RPMI7951 (cell line): ENCODE results near the gene NEURL1B. TPM values are rescaled to one million over a fixed set of nuclear protein-coding genes. Genes with fewer than 3 reads are reported as not detected.
A peak's percentile ranks its signal among the peaks of the same experiment; 100 is the strongest.
"Not testable (repeated sequence)": the region's sequence is repeated elsewhere in the genome, so short reads cannot be mapped to it uniquely, and the experiment has no call there.

Source experiments
- DNase-seq: peaks from one replicate; pipeline ENCODE4 v3.0.0-alpha.2; 2012; ENCODE audit warnings: low read depth
- total RNA-seq: library from RNA; depleted of rRNA; stranded (reverse); fragments of >200 nt; shearing (Covaris generic); gene quantifications from 2 replicates; pipeline ENCODE4 v1.2.3, GENCODE V29; 2014; rRNA removed

Gene NEURL1B, protein sequence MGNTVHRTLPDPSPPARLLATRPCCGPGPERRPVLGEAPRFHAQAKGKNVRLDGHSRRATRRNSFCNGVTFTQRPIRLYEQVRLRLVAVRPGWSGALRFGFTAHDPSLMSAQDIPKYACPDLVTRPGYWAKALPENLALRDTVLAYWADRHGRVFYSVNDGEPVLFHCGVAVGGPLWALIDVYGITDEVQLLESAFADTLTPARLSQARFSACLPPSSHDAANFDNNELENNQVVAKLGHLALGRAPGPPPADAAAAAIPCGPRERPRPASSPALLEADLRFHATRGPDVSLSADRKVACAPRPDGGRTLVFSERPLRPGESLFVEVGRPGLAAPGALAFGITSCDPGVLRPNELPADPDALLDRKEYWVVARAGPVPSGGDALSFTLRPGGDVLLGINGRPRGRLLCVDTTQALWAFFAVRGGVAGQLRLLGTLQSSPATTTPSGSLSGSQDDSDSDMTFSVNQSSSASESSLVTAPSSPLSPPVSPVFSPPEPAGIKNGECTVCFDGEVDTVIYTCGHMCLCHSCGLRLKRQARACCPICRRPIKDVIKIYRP
- total RNA-seq, result 3.8 and 5.9 TPM in 2 replicates

DNA sequence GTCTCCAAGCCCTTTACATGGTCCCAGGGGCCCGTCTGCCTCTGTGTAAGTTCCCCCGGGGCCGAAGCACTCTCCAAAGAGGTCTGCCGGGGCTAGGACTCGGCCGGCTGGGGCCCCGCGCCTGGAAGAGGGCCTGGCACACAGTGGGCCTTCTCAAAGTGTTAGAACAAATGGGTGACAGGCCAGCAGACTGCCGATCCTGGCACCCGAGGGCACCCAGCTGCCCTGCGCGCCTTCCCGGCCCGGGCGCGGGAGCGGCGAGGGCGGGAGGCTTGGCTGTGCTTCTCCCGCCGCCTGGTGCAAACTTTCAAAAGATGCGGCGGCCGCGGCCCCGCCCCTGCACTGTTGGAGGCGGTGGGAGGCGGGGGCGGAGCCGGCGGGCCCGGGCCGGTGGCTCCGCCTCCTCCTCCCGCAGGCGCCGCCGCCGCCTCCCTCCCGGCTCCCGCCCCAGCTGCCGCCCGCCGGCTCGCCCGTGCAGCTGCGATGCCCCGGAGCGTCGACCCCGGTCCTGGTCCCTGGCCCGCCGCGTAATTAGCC, at the start of gene NEURL1B:
TSS of gene NEURL1B (plus strand) at position 442 of the 537 bp plus-strand sequence. CDS start 144 bp downstream, outside the sequence.
- DNase-seq, result peak; percentile 73

DNA sequence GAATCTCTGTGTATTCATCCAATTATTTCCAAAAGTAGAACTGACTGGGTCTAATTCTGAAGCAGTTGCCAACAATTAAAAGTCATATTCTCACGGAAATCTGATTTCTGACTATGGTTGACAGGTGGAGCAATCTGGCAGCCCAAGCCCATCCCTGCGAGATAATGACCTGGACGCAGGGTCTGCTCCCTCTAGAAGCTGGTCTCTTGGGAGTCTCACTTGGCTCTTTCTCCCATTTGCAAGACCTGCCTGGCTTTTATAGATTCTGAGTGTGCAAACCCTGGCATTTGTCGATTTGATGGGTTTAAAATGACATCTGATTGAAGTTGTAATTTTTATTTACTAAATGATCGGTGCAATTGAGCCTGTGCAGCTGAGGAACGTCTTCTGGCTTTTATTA, 49.4 kb upstream of the NEURL1B start:
- no peak for DNase-seq

DNA sequence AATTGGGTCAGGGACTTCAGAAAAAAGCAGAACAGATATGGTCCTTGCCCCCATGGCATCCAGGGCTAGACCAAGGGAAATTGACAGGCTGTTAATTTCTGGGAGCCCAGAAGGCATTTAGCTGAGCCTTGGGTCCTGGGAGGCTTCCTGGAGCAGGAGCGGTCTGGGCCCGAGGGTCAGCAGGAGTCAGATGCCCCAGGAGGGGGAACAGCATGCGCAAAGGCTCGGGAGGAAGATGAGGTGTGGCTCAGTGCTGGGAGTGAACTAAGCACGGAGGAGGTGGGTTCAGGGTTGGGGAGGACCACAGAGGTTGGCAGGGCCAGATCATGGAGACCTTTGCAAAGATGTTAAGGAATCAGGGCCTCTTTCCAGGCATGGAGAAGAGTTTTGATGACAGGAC, 48.2 kb upstream of the NEURL1B start:
- no peak for DNase-seq

DNA sequence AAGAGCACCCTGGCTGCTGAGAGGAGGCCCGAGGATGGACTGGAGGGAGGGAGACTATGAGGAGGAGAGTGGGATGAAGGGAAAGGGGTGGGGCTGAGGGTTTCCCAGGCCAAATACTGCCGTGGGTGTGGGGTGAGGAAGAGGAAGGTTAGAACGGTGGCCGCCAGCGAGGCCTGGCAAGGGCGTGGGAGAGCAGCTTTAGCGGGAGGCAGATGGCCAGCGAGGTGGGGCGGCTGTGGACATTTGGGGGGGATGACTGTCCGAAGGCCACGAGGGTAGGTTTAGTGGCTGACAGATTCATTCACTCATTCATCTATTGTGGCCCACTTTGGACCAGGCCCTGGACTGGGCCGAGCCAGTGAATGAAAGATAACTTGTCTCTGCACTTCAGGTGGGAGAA, 47.8 kb upstream of the NEURL1B start:
- no peak for DNase-seq

DNA sequence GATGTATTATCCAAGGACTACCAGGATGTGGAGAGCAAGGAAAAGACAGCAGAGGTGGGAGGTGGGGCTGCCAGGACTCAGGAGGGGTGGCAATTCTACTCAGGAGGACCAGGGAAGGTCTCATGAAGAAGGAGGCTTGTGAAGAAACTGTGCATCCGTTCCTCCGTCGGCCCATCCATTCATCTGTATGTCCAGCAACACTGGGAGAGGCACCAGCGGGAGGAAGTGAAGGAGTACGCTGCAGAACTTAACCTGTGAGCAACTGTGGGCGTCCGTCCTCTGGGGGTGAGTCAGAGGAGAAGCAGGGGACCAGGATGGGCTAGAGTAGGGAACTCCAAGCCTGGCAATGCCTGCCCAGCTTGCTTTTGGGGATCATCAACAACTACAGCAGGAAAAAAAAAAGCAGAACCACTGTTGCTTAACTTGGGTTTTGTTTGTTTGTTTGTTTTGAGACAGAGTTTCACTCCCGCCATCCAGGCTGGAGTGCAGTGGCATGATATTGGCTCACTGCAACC, 47.3 kb upstream of the NEURL1B start:
- no peak for DNase-seq

DNA sequence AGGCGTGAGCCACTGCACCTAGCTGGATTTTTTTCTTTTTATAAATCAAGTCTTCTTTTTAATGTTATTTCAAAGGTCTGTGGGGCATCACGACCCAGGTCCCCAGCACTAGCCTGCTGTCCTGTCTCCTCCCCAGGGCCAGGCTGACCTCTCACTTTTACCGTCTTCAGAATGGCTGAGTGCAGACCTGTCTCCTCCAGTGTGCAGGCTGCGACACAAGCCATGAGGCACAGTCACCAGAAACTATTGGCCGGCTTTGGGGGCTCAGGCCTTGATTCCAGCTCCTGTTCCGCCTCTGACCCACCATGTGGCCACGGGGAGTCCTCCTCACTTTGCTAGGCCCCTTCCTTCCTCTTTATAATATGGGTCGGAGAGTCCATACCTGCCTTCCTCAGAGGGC, 46.6 kb upstream of the NEURL1B start:
- DNase-seq, result no peak

DNA sequence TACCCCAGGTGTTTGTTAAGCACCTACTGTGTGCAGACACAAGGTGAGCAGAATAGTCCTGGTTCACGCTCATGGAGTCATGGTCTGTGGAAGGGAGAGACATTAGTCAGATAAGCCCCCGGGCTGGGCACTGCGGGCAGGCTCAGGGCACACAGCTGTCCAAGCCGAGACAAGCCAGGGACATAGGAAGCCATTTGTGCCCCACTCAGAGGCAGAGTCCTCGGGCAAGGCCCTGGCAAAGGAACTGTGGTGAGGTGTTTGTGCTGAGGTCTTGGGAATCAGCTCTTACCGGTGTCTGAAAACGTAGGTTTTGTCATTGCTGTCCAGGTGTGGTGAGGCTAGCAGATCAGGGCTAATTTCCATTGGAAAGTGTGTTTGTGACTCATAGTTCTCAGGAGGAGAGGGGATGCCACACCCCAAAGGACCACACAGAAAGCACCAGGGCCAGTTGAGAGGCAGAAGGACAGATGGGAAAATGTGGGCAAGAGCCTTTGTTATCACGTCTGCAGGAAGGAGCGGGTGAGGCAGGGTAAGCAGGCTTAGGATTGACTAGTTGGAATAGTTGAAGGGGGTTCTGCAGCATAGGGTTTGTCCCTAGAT, 46.1 kb upstream of the NEURL1B start:
- DNase-seq, result no peak

DNA sequence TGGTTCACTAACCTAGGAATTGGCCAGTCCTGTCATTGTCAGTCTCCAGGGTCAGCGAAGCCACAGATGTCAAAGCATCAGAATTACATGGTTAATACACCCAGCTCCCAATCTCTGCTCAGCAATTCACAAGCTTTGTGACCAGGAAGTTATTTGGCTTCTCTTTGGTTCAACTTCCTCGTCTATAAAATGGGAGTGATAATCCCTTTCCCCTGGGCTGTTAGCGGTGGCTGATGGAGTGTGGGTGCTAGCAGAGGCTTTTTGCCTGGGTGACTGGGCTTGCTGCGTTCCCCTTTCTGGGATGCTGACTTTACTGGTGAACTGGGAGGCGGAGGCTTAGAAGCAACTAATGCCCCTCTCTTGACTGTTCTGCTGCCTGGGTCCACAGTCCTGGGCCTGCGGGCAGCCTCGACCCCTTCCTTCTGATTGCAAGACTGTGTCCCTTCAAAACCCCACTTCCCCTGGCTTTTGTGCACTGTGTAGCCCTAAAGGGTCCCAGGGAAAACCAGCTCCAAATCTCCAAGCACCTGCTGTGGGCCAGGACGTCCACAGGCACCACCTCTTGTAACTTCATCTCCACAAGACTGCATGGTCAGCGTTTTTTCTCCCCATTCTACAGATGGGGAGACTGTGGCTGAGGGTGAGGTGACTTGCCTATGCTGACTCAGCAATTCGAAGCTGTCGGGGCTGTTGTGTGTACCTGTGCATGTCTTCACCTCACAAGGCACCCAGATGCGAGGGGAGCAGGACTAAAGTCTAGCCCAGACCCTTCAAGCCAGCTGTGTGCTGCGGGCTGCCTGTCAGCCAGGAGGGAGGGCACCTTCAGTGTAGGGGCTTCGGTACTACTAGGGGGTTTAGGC, 45.2 kb upstream of the NEURL1B start:
- DNase-seq, result no peak

DNA sequence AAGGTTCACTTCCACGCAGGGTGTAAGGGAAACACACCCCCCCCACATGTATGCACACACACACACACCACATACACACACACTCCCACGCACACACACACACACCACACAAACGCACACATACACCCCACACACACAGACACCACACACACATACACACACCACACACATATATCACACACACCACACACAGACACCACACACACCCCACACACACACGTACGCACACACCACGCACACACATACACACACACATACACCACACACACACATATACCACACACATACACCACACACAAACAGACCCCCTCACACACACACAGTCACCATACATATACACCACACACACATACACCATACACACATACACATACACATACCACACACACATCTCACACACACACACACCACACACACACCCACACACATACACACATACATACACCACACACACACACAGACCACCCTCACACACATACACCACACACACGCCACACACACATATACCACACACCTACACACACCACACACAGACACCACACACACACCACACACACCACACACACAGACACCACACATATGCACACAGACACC, 44.3 kb upstream of the NEURL1B start:
- DNase-seq, result no peak

DNA sequence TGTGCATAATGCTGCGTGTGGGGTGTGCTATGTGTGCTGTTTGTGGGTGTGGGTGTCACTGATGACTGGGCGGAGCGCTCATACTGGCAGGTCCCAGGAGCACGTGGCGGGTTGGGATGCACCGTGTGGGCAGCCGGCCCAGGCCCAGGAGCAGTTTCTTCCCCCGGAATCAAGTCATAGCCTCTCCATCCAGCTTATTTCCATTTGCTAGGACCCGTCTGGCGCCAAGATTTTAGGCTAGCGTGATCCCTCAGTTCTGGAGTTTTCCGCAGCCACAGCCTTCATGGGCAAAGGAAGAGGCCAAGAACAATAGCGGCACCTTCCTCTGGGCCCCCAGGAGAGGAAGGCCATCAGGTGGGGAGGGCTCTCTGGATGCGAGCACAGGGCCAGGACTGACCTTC, 43.3 kb upstream of the NEURL1B start:
- no peak for DNase-seq

DNA sequence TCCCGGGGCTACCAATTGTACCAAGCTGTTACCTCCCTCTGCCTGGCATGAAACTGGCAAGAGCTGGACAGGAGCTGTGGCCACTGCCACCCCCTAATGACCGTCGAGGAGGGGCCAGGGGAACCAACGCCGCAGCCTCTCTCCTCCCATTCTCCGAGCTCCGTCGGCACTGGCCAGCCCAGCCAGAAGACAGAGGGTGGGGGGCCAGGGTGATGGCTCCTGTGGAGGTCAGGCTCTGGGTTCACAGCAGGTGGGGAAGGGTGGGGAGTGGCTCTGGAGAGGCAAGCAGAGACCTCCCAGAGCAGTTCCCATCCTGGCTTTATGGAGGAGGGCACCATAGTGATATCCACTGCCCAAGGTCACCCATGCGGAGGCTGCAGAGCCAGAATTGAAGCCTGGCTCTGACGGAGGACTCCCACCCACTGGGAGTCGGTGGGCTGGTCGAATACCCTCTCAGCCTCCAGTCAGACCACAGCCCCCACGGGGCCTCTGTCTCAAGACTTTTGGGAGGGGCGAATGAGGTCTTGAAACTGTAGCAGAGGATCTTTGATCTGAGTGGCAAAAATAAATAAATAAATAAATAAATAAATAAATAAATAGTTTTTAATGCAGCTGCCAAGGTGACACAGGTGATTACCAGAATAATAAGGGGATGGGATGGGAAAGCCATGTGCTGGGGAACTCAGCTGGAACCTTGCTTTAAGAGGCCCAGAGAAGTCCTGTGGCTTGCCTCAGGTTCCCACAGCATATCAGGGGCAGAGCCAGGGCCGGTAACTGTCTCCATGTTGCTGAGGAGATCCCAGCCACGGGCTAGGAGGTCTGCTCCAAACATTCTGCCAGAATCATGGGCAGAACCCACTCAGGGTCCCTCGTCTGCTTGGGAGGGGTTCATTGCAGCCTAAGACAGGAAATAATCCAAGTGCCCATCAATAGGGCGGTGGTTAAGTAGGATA, 42.5 kb upstream of the NEURL1B start:
- no peak for DNase-seq

DNA sequence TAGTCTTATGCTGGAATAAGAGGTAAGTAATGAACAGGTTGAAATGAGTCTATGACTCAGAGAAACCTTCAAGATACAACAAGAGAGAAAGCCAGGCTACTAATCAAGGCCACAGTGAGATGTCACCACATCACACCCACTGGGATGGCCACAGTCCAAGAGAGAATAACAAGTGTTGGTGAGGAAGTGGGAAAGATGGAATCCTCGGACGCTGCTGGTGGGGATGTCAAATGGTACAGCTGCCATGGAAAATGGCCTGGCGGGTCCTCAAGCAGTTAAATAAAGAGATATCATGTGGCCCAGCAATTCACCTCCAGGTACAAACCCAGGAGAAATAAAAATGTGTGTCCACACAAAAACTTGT, 41.9 kb upstream of the NEURL1B start:
- DNase-seq, result no peak

DNA sequence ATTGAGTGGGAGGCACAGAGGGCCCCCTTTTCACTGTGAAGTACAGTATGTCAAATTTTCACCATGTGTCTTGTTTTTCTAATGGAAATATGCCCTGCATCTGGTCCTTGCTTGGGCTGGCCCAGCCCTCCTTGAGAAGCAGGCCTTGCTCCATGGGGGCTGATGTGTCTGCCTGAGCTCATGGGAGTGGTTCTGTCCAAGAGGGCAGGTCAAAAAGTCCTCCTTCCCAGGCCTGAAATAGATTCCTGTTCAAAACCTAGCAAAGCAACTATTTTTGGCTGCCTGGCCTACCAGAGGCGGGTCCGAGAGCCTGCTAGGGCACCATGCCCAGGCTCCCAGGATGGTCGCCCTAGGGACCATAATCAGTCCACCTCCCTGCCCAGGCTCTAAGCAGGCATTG, 40.5 kb upstream of the NEURL1B start:
- DNase-seq, result no peak

DNA sequence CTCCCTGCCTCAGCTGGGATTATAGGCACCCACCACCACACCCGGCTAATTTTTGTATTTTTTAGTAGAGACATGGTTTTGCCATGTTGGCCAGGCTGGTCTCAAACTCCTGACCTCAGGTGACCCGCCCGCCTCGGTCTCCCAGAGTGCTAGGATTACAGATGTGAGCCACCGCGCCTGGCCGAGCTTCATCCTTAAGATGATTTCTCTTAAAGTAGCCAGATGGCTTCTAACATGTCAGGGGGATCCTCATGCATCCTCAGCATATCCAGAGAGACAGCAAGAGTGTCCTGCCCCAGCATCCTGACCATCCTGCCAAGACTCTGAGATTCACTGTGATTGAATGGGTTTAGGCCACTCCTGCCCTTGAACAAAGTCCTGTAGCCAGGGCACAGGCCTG, 39.5 kb upstream of the NEURL1B start:
- DNase-seq, result not testable (repeated sequence)

DNA sequence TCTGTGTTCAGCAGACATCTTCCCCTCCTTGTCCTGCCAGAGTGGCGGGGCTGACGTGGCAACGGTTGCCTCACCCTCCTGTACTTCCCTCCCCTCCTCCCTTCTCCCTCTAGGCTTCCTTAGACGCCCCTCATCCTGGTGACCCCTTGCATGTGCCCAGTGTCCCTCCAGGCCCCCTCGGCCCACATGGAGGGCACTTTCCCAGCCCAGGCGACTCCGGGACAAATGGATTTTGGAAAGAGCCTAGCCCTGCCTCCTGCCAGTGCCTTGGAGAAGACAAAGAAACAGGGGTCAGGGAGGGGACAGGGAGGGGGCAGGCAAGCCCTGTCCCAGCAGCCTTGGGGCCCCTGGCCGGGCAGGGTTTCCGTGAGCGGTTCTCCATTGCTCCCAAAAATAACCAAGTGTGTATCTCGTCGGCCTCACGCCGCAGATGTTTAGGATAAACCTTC, 38.3 kb upstream of the NEURL1B start:
- no peak for DNase-seq

DNA sequence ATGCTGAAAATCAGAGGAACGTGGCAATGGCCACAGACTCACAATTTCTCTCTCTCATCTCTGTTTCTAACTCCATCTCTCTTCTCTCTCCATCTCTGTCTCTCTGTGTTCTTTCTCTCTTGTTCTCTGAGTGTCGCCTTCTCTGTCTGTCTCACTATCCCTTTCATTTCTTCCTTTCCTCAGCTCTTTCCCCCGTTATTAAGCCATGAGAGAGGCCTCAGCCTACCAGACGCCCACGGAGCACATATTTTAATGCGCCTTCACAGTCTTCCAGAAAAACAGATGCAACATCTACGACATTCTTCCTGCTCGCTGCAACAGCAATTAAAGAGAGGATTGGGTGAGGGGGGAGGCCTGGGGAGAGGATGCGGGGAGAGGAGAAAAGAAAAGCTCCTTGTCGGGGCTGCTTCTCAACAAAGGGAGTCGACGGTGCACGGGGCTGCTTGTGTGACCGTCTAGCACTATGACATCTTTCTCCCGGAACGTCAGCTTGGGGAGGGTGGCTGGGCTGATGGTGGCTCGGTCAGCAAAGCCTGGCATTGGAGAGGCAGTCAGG, 37.7 kb upstream of the NEURL1B start:
- DNase-seq, result no peak

DNA sequence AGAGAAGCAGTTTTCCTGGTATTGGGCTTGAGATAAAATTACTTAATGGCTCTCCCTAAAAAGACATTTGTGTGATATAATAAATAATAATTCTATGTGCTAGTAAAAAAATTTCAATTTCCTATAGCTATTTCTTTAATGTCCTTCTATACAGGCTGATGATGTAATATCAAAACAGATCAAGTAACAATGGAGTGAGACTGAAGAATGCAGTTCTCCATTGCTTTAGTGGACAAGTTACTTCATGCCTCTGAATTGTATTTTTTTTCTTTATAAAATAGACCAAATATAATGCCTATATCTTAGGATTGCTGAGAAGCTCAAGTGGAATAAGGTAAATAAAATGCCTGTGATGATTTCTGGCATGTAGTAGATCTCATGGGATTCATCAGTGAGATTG, 35.6 kb upstream of the NEURL1B start:
- DNase-seq, result no peak

DNA sequence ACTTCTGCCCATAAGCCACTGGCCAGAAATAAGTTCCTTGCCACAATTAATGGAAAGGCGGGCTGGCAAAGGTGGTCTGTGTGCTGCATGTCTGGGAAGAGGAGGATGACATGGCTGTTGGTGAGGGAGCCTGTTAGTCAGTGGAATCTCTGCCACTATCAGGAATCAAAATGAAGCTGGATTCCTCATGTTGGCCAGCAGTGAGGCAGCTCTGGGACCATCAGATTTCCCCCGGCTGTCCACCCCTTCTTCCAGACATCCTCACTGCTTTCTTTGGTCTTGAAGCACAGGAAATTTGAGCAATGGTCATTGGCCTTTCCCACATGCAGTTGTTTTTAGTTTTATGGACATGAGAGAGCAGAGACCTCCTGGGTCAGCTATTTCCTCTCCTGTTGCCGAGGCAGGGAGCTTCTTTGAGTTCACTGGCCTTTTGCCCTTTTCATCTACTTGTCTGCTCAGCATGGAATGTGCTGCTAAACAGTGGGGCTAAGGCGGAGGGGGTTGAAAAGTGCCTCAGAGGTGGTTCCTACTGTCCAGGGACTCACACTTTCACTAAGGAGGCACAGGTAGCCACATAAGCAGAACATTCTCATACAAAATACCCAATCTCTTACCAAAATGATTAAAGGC, 34.8 kb upstream of the NEURL1B start:
- DNase-seq, result no peak

DNA sequence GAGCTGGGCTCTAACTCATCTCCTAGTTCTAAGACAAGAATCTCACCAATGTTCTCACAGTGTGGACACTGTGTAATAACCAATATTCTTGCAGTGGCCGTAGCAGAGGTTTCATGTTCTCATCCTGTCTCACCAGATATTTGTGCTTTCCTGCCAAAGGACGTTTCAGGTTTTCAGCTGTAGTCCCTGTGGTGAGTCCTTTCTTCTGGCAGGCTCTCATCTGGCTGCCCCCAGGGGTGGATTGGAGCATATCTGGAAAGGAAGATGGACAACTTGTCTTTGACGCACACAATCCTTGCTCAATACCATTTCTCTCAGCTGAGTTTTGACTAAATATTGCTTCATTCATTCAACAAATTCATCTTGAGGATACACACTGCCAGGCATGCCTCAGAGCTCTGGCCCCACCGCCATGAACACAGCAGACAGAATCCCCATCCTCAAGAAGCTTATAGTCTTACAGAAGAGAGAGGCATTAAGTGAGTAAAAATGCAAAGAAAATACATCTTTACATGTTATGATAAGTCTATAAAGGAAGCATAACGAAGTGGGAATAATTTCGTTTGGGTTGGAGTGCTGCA, 33.8 kb upstream of the NEURL1B start:
- no peak for DNase-seq
